Measurements from ENCODE around the gene LITAFD.
"Not testable (repeated sequence)": the region's sequence is repeated elsewhere in the genome, so short reads cannot be mapped to it uniquely, and the experiment has no call there.

LITAFD gene

GRCh38 chr16:8855972-8856371 is 26.2 kb upstream of the LITAFD start:
- DNase-seq (ENCODE audit: low spot score) = no peak

- no peak for DNase-seq (ENCODE audit: low spot score)
Measured at GRCh38 chr16:8858994-8859912, 22.9 kb upstream of the LITAFD start.

- DNase-seq (ENCODE audit: low spot score) = no peak
Measured at GRCh38 chr16:8859913-8860881, 22.0 kb upstream of the LITAFD start.

- peak; percentile 42 for DNase-seq (ENCODE audit: low spot score)
Measured at GRCh38 chr16:8861563-8862308, 20.4 kb upstream of the LITAFD start.

- DNase-seq (ENCODE audit: low spot score) = no peak
Measured at GRCh38 chr16:8862309-8863130, 19.6 kb upstream of the LITAFD start.

- DNase-seq (ENCODE audit: low spot score) = peak; percentile 94
Measured at GRCh38 chr16:8863594-8864424, 18.3 kb upstream of the LITAFD start.

- DNase-seq (ENCODE audit: low spot score) = no peak
Measured at GRCh38 chr16:8864480-8865110, 17.6 kb upstream of the LITAFD start.

- DNase-seq (ENCODE audit: low spot score) = no peak
Measured at GRCh38 chr16:8865145-8865882, 16.8 kb upstream of the LITAFD start.

GRCh38 chr16:8866118-8866883 is 15.8 kb upstream of the LITAFD start:
- peak; percentile 37 for DNase-seq (ENCODE audit: low spot score)

- DNase-seq (ENCODE audit: low spot score) = no peak
Measured at GRCh38 chr16:8866884-8867215, 15.3 kb upstream of the LITAFD start.

- DNase-seq (ENCODE audit: low spot score) = peak; percentile 35
Measured at GRCh38 chr16:8867216-8867931, 14.8 kb upstream of the LITAFD start.

- DNase-seq (ENCODE audit: low spot score) = no peak
Measured at GRCh38 chr16:8867932-8868415, 14.2 kb upstream of the LITAFD start.

- peak; percentile 86 for DNase-seq (ENCODE audit: low spot score)
Measured at GRCh38 chr16:8868416-8869211, 13.5 kb upstream of the LITAFD start, which contains the start of gene CARHSP1. Gene CARHSP1, minus strand, starts transcription at chr16:8869006. Its CDS starts 9,678 bp downstream, at chr16:8859328.

GRCh38 chr16:8869212-8869987 is 12.8 kb upstream of the LITAFD start:
- peak; percentile 32 for DNase-seq (ENCODE audit: low spot score)

GRCh38 chr16:8869988-8870241 is 12.2 kb upstream of the LITAFD start:
- DNase-seq (ENCODE audit: low spot score) = not testable (repeated sequence)

GRCh38 chr16:8872071-8872470 is 10.1 kb upstream of the LITAFD start:
- no peak for DNase-seq (ENCODE audit: low spot score)
